CD14-positive monocyte (primary cell): ENCODE data around the gene PNMA8C. TPM values are rescaled to one million over a fixed set of nuclear protein-coding genes. Genes with fewer than 3 reads are reported as not detected.
A peak's percentile ranks its signal among the peaks of the same experiment; 100 is the strongest.

Experiments
- DNase-seq, 3 donors: peaks; one replicate each; pipeline ENCODE4 v3.0.0-alpha.2; 2011 to 2022
- H2AFZ ChIP-seq: 2 replicates; pipeline ENCODE4 v1.6.0; 2012; ENCODE audit warnings: mild to moderate bottlenecking, low read depth, low read length, inconsistent platforms; ENCODE audit not compliant: insufficient read depth, poor library complexity, severe bottlenecking
- H3K27ac ChIP-seq, 2 donors: 1 replicate in 1 of 2; 2 replicates in 1 of 2; pipeline ENCODE4 v1.5.1; 2012 to 2013; ENCODE audit warnings: low read length in 2 of 2, control low read depth in 1 of 2, inconsistent platforms in 1 of 2, low read depth in 1 of 2, mild to moderate bottlenecking in 1 of 2
- H3K27me3 ChIP-seq, 2 donors: one replicate each; pipeline versions ENCODE4 v1.6.0 to v1.6.1; 2011 to 2013; ENCODE audit warnings: low read length in 2 of 2; ENCODE audit not compliant: control insufficient read depth in 2 of 2, insufficient read depth in 2 of 2
- H3K36me3 ChIP-seq, 2 donors: replicated peaks in 1 of 2; 1 replicate in 1 of 2; 2 replicates in 1 of 2; pipeline versions ENCODE4 v1.5.1 to v1.6.1; 2012 to 2013; ENCODE audit warnings: low read length in 2 of 2, control low read depth in 1 of 2, inconsistent platforms in 1 of 2, mild to moderate bottlenecking in 1 of 2; ENCODE audit not compliant: insufficient read depth in 2 of 2, control insufficient read depth in 1 of 2
- H3K4me1 ChIP-seq, 2 donors: 1 replicate in 1 of 2; 2 replicates in 1 of 2; pipeline versions ENCODE4 v1.5.1 to v1.6.1; 2012 to 2013; ENCODE audit warnings: low read length in 2 of 2, control low read depth in 1 of 2, inconsistent platforms in 1 of 2, mild to moderate bottlenecking in 1 of 2, moderate library complexity in 1 of 2; ENCODE audit not compliant: insufficient read depth in 2 of 2, control insufficient read depth in 1 of 2
- H3K4me2 ChIP-seq: replicated peaks from 2 replicates; pipeline ENCODE3; 2012; ENCODE audit warnings: low read length, moderate library complexity, mild to moderate bottlenecking; ENCODE audit not compliant: poor library complexity, severe bottlenecking; ENCODE audit errors: extremely low read depth
- H3K4me3 ChIP-seq, 3 experiments: fragments of 200-600 bp in 1 of 3; sonication (generic) in 1 of 3; replicated peaks in 1 of 3; 1 replicate in 2 of 3; 2 replicates in 1 of 3; pipeline ENCODE4 v1.5.1; 2011 to 2013; ENCODE audit warnings: low read length in 3 of 3, mild to moderate bottlenecking in 3 of 3, control low read depth in 2 of 3, low read depth in 2 of 3, inconsistent platforms in 1 of 3, moderate library complexity in 1 of 3
- H3K79me2 ChIP-seq: 2 replicates; pipeline ENCODE4 v1.6.0; 2012; ENCODE audit warnings: mild to moderate bottlenecking, control low read depth, inconsistent platforms, low read length, moderate library complexity; ENCODE audit not compliant: insufficient read depth
- H3K9ac ChIP-seq: 2 replicates; pipeline ENCODE4 v1.6.0; 2017; ENCODE audit warnings: low read length, mild to moderate bottlenecking; ENCODE audit not compliant: insufficient read depth, poor library complexity, severe bottlenecking
- H3K9me3 ChIP-seq, 2 donors: replicated peaks in 1 of 2; 1 replicate in 1 of 2; 2 replicates in 1 of 2; pipeline versions ENCODE4 v1.5.1 to v1.6.1; 2012 to 2013; ENCODE audit warnings: low read length in 2 of 2, control low read depth in 1 of 2; ENCODE audit not compliant: control insufficient read depth in 1 of 2, insufficient read depth in 1 of 2
- H4K20me1 ChIP-seq: 2 replicates; pipeline ENCODE4 v1.6.0; 2012; ENCODE audit warnings: mild to moderate bottlenecking, low read length, control low read depth, moderate library complexity; ENCODE audit not compliant: insufficient read depth
- H3K27ac Mint-ChIP-seq, 7 donors: one replicate each; pipeline ENCODE4 v1.8.0; 2020; ENCODE audit warnings: mild to moderate bottlenecking in 7 of 7, mixed read lengths in 7 of 7, moderate library complexity in 6 of 7, inconsistent platforms in 2 of 7
- H3K27me3 Mint-ChIP-seq, 3 donors: one replicate each; pipeline ENCODE4 v1.8.0; 2021 to 2022; ENCODE audit warnings: low read depth in 3 of 3, mild to moderate bottlenecking in 3 of 3, mixed read lengths in 3 of 3, moderate library complexity in 3 of 3, inconsistent platforms in 1 of 3
- H3K36me3 Mint-ChIP-seq, 2 donors: one replicate each; pipeline ENCODE4 v1.8.0; 2020; ENCODE audit warnings: mixed read lengths in 2 of 2, inconsistent platforms in 1 of 2, mild to moderate bottlenecking in 1 of 2
- H3K4me1 Mint-ChIP-seq: one replicate; pipeline ENCODE4 v1.8.0; 2020; ENCODE audit warnings: mild to moderate bottlenecking, mixed read lengths
- H3K4me3 Mint-ChIP-seq, 2 donors: one replicate each; pipeline ENCODE4 v1.8.0; 2020; ENCODE audit warnings: mild to moderate bottlenecking in 2 of 2, mixed read lengths in 2 of 2, moderate library complexity in 1 of 2
- H3K9me3 Mint-ChIP-seq, 7 donors: one replicate each; pipeline ENCODE4 v1.8.0; 2020 to 2022; ENCODE audit warnings: mixed read lengths in 7 of 7, mild to moderate bottlenecking in 6 of 7, moderate library complexity in 6 of 7, inconsistent platforms in 2 of 7
- CTCF ChIP-seq: fragments of 200-600 bp; IDR thresholded peaks from one replicate; pipeline ENCODE4 v1.8.0; 2022; ENCODE audit warnings: antibody characterized with exemption, mild to moderate bottlenecking
- WGBS: methylation state at CpG from one replicate; pipeline ENCODE4 v1.1.5; 2013; ENCODE audit warnings: missing lambda C conversion rate; ENCODE audit not compliant: insufficient coverage; 5-methylcytosine and 5-hydroxymethylcytosine counted together
- intact Hi-C, 2 donors: fragments of 100-400 bp; cut with micrococcal nuclease; formaldehyde crosslinking; loops; one replicate each; pipeline versions ENCODE4 v1.15.0 to v1.15.1; 2023
- polyA plus RNA-seq, 3 donors: library from polyadenylated mRNA; depleted of rRNA in 1 of 3; unstranded in 2 of 3; stranded (reverse) in 1 of 3; fragments of 300-500 nt in 2 of 3; fragments of >200 nt in 1 of 3; fragmentation: Illumina TruSeq in 2 of 3; gene quantifications; 1 replicate in 2 of 3; 2 replicates in 1 of 3; pipeline ENCODE4 v1.2.3, GENCODE V29; 2012 to 2021

The PNMA8C gene
- polyA plus RNA-seq, 3 donors, result not detected

- peaks cover 48 to 61% (median 53%) of the 10 kb centered on the region in 3 donors for H3K27me3 Mint-ChIP-seq
- no peak for DNase-seq
- H3K27ac ChIP-seq, result no peak overlapping the region
- intact Hi-C loops, result no loop called here
- no peak overlapping the region for H3K9ac ChIP-seq
- H3K9me3 ChIP-seq, result no peaks in the 10 kb centered on the region
- no peak overlapping the region for H2AFZ ChIP-seq
- H3K4me1 ChIP-seq, result peaks cover 0 to 9% of the 10 kb centered on the region in 2 donors
- no peaks in the 10 kb centered on the region for H3K36me3 ChIP-seq
- H3K27me3 ChIP-seq, result peaks cover 13 to 36% of the 10 kb centered on the region in 2 donors
- no peaks in the 10 kb centered on the region for H3K79me2 ChIP-seq
- H3K4me3 ChIP-seq, result no peak overlapping the region
- H3K9me3 Mint-ChIP-seq, result peaks cover 0 to 7% (median 0%) of the 10 kb centered on the region in 7 donors
- WGBS, result 90% methylated on average over 10 of the region's 10 CpGs
- no peak overlapping the region for H3K4me3 Mint-ChIP-seq
- peaks cover 2% of the 10 kb centered on the region for H3K4me1 Mint-ChIP-seq
- no peak overlapping the region for H3K27ac Mint-ChIP-seq
- no peak overlapping the region for H3K4me2 ChIP-seq
- no peaks in the 10 kb centered on the region for H4K20me1 ChIP-seq
- no peaks in the 10 kb centered on the region for H3K36me3 Mint-ChIP-seq
- TF ChIP-seq CTCF, result no peak
Observed at GRCh38 chr19:46470376-46470775, 41.6 kb upstream of the PNMA8C start.

GRCh38 chr19:46469541-46470185, 40.9 kb upstream of the PNMA8C start:
- H3K79me2 ChIP-seq, result no peaks in the 10 kb centered on the region
- Mint-ChIP-seq H3K36me3 (no peaks in the 10 kb centered on the region), H3K27me3 (peaks cover 46 to 59% (median 52%) of the 10 kb centered on the region in 3 donors), H3K4me3 (peak overlapping the region in 1 of 2 donors; percentile 26), H3K9me3 (peaks cover 0 to 7% (median 0%) of the 10 kb centered on the region in 7 donors), H3K4me1 (peaks cover 2% of the 10 kb centered on the region), H3K27ac (peak overlapping the region in 1 of 7 donors; percentile 6)
- no peak overlapping the region for H3K27ac ChIP-seq
- no peaks in the 10 kb centered on the region for H3K36me3 ChIP-seq
- no peak for DNase-seq
- H3K9me3 ChIP-seq, result no peaks in the 10 kb centered on the region
- no peak overlapping the region for H3K9ac ChIP-seq
- intact Hi-C loops, result no loop called here
- H3K4me3 ChIP-seq, result no peak overlapping the region
- peaks cover 0 to 9% of the 10 kb centered on the region in 2 donors for H3K4me1 ChIP-seq
- no peak overlapping the region for H2AFZ ChIP-seq
- no peak for TF ChIP-seq CTCF
- no peaks in the 10 kb centered on the region for H4K20me1 ChIP-seq
- H3K27me3 ChIP-seq, result peaks cover 13 to 36% of the 10 kb centered on the region in 2 donors
- no peak overlapping the region for H3K4me2 ChIP-seq
- WGBS, result 96% methylated on average over 13 of the region's 18 CpGs
